IMR-90 (cell line): ENCODE results near the gene QSOX2. TPM values are rescaled to one million over a fixed set of nuclear protein-coding genes. Genes with fewer than 3 reads are reported as not detected.

Experiments used
- ATAC-seq: fragments of 200-7000 bp; cut with Tn5 transposase; 2 replicates; pipeline ENCODE4 v1.9.1; 2020; ENCODE audit warnings: low read depth, mild to moderate bottlenecking, moderate library complexity
- BruUV-seq: library from RNA; stranded (reverse); fragments of 400-500 nt; replicated peaks from 2 replicates; lab custom pipeline; 2021; lab: Mats Ljungman, UMichigan
- CTCF ChIA-PET: fragments of 300-600 bp; formaldehyde crosslinking; extraction: SDS; loops from one replicate; lab custom pipeline; 2021; ENCODE audit warnings: antibody characterized with exemption; lab: Yijun Ruan, JAX
- POLR2A ChIA-PET: fragments of 300-600 bp; sonication (Branson Sonifier 250); formaldehyde crosslinking; loops from one replicate; lab custom pipeline; 2022; ENCODE audit warnings: antibody characterized with exemption; ENCODE audit not compliant: unreplicated experiment; lab: Charles Lee
- DNase-seq: peaks from one replicate; pipeline ENCODE4 v3.0.0; 2013
- H2AFZ ChIP-seq: replicated peaks from 2 replicates; pipeline ENCODE3; 2013; ENCODE audit warnings: low read length, mild to moderate bottlenecking; ENCODE audit not compliant: poor library complexity
- H2AK5ac ChIP-seq: 2 replicates; pipeline ENCODE4 v1.6.1; 2013; ENCODE audit warnings: low read depth, low read length, inconsistent platforms
- H2AK9ac ChIP-seq: replicated peaks from 2 replicates; pipeline ENCODE3; 2013; ENCODE audit warnings: mild to moderate bottlenecking, low read depth, low read length, moderate library complexity; ENCODE audit not compliant: poor library complexity
- H2BK120ac ChIP-seq: 2 replicates; pipeline ENCODE4 v1.6.1; 2013; ENCODE audit warnings: low read depth, low read length, inconsistent platforms
- H2BK15ac ChIP-seq: 3 replicates; pipeline ENCODE4 v1.6.1; 2013; ENCODE audit warnings: low read depth, low read length, inconsistent platforms
- H2BK20ac ChIP-seq: 2 replicates; pipeline ENCODE4 v1.6.1; 2013; ENCODE audit warnings: low read depth, mild to moderate bottlenecking, inconsistent platforms, low read length, moderate library complexity
- H2BK5ac ChIP-seq: 2 replicates; pipeline ENCODE4 v1.6.1; 2013; ENCODE audit warnings: mild to moderate bottlenecking, low read depth, low read length, inconsistent platforms; ENCODE audit not compliant: poor library complexity, severe bottlenecking
- H3K14ac ChIP-seq: replicated peaks from 2 replicates; pipeline ENCODE4 v1.6.1; 2013; ENCODE audit warnings: low read depth, low read length, inconsistent platforms
- H3K18ac ChIP-seq: 2 replicates; pipeline ENCODE4 v1.6.1; 2013; ENCODE audit warnings: low read depth, low read length, control low read depth
- H3K23ac ChIP-seq: 2 replicates; pipeline ENCODE4 v1.6.1; 2013; ENCODE audit warnings: low read depth, low read length, inconsistent platforms
- H3K27ac ChIP-seq: 2 replicates; pipeline ENCODE4 v1.5.1; 2013; ENCODE audit warnings: mild to moderate bottlenecking, control low read depth, low read length; ENCODE audit not compliant: insufficient read depth
- H3K27me3 ChIP-seq: 2 replicates; pipeline ENCODE4 v1.6.1; 2013; ENCODE audit warnings: low read length; ENCODE audit not compliant: control insufficient read depth, insufficient read depth
- H3K36me3 ChIP-seq: 2 replicates; pipeline ENCODE4 v1.6.1; 2013; ENCODE audit warnings: low read length, mixed read lengths; ENCODE audit not compliant: control insufficient read depth, insufficient read depth
- H3K4ac ChIP-seq: 2 replicates; pipeline ENCODE4 v1.6.1; 2013; ENCODE audit warnings: low read depth, low read length, inconsistent platforms
- H3K4me1 ChIP-seq: 2 replicates; pipeline ENCODE4 v1.6.1; 2013; ENCODE audit warnings: low read length, mixed read lengths; ENCODE audit not compliant: control insufficient read depth, insufficient read depth
- H3K4me2 ChIP-seq: 2 replicates; pipeline ENCODE4 v1.6.1; 2013; ENCODE audit warnings: low read depth, mild to moderate bottlenecking, control low read depth, low read length, moderate library complexity
- H3K4me3 ChIP-seq: 2 replicates; pipeline ENCODE4 v1.5.1; 2013; ENCODE audit warnings: low read depth, mild to moderate bottlenecking, control low read depth, low read length, moderate library complexity; ENCODE audit not compliant: insufficient read depth
- H3K56ac ChIP-seq: 2 replicates; pipeline ENCODE4 v1.6.1; 2013; ENCODE audit warnings: low read length, inconsistent platforms; ENCODE audit not compliant: insufficient read depth; ENCODE audit errors: extremely low read depth
- H3K79me1 ChIP-seq, 2 experiments: 2 replicates each; pipeline ENCODE4 v1.6.1; 2013; ENCODE audit warnings: low read length in 2 of 2, inconsistent platforms in 1 of 2, low read depth in 1 of 2
- H3K9ac ChIP-seq: 2 replicates; pipeline ENCODE4 v1.6.1; 2013; ENCODE audit warnings: low read depth, low read length, control low read depth
- H3K9me1 ChIP-seq: 2 replicates; pipeline ENCODE4 v1.6.1; 2013; ENCODE audit warnings: low read length, inconsistent platforms; ENCODE audit not compliant: insufficient read depth
- H3K9me3 ChIP-seq: 2 replicates; pipeline ENCODE4 v1.6.1; 2013; ENCODE audit warnings: low read length; ENCODE audit not compliant: control insufficient read depth, insufficient read depth
- H4K20me1 ChIP-seq: 2 replicates; pipeline ENCODE4 v1.6.1; 2013; ENCODE audit warnings: low read length, inconsistent platforms; ENCODE audit not compliant: insufficient read depth
- H4K5ac ChIP-seq: 2 replicates; pipeline ENCODE4 v1.6.1; 2013; ENCODE audit warnings: mild to moderate bottlenecking, low read depth, low read length, control low read depth
- H4K8ac ChIP-seq, 2 experiments: 2 replicates each; pipeline ENCODE4 v1.6.1; 2013; ENCODE audit warnings: low read depth in 2 of 2, low read length in 2 of 2, control low read depth in 1 of 2, inconsistent platforms in 1 of 2
- H4K91ac ChIP-seq: 2 replicates; pipeline ENCODE4 v1.6.1; 2013; ENCODE audit warnings: low read depth, low read length, inconsistent platforms; ENCODE audit not compliant: insufficient read depth
- BHLHE40 ChIP-seq: fragments of 150-350 bp; IDR thresholded peaks from 2 replicates; pipeline ENCODE4 v1.6.1; 2016; ENCODE audit warnings: mild to moderate bottlenecking, low read depth, low read length
- CEBPB ChIP-seq: IDR thresholded peaks from 2 replicates; pipeline ENCODE4 v1.6.1; 2012; ENCODE audit warnings: low read depth, low read length, improper control_type of control experiment
- CHD1 ChIP-seq: IDR thresholded peaks from 2 replicates; pipeline ENCODE4 v1.6.1; 2012; ENCODE audit warnings: low read depth, low read length, improper control_type of control experiment
- ELK1 ChIP-seq: fragments of 150-350 bp; IDR thresholded peaks from 2 replicates; pipeline ENCODE4 v1.6.1; 2016; ENCODE audit warnings: low read depth, mild to moderate bottlenecking, low read length, moderate library complexity, borderline replicate concordance
- FOS ChIP-seq: fragments of 150-350 bp; IDR thresholded peaks from 2 replicates; pipeline ENCODE4 v1.6.1; 2016; ENCODE audit warnings: low read depth, low read length
- MAZ ChIP-seq: IDR thresholded peaks from 2 replicates; pipeline ENCODE4 v1.6.1; 2012; ENCODE audit warnings: low read depth, mild to moderate bottlenecking, low read length, improper control_type of control experiment, moderate library complexity, borderline replicate concordance
- MXI1 ChIP-seq: IDR thresholded peaks from 2 replicates; pipeline ENCODE4 v1.6.1; 2012; ENCODE audit warnings: low read depth, mild to moderate bottlenecking, low read length, moderate library complexity, borderline replicate concordance
- POLR2A ChIP-seq: IDR thresholded peaks from 2 replicates; pipeline ENCODE4 v1.6.1; 2012; ENCODE audit warnings: mild to moderate bottlenecking, low read depth, low read length
- RAD21 ChIP-seq: IDR thresholded peaks from 2 replicates; pipeline ENCODE4 v1.6.1; 2012; ENCODE audit warnings: low read length, improper control_type of control experiment
- RCOR1 ChIP-seq: IDR thresholded peaks from 2 replicates; pipeline ENCODE4 v1.6.1; 2012; ENCODE audit warnings: mild to moderate bottlenecking, low read length, improper control_type of control experiment; ENCODE audit not compliant: insufficient replicate concordance
- RFX5 ChIP-seq: IDR thresholded peaks from 2 replicates; pipeline ENCODE4 v1.8.0; 2012; ENCODE audit warnings: low read depth, mild to moderate bottlenecking, low read length, moderate library complexity
- SMC3 ChIP-seq: fragments of 150-350 bp; IDR thresholded peaks from 2 replicates; pipeline ENCODE4 v1.6.1; 2016; ENCODE audit warnings: low read depth, mild to moderate bottlenecking, antibody characterized with exemption, low read length, moderate library complexity
- USF2 ChIP-seq: fragments of 150-350 bp; IDR thresholded peaks from 2 replicates; pipeline ENCODE4 v1.6.1; 2017; ENCODE audit warnings: mild to moderate bottlenecking, antibody characterized with exemption, low read length, low read depth
- WGBS, 2 experiments: methylation state at CpG; one replicate each; pipeline versions ENCODE4 v1.1.5 to v1.1.7; 2013; ENCODE audit warnings: missing lambda C conversion rate in 2 of 2; ENCODE audit not compliant: insufficient read length in 1 of 2; ENCODE audit errors: extremely low coverage in 2 of 2; 5-methylcytosine and 5-hydroxymethylcytosine counted together
- dilution Hi-C: fragments of 300-500 bp; cut with HindIII; formaldehyde crosslinking; loops from one replicate; pipeline ENCODE4 v1.14.3; 2018; ENCODE audit warnings: low sequenced_read_pairs; ENCODE audit not compliant: unreplicated experiment
- in situ Hi-C: fragments of 300-500 bp; cut with MboI; formaldehyde crosslinking; loops from 3 replicates; pipeline ENCODE4 v1.14.3; 2019; ENCODE audit warnings: low sequenced_read_pairs, inconsistent platforms, mixed read lengths
- intact Hi-C: fragments of 100-400 bp; cut with micrococcal nuclease; formaldehyde crosslinking; loops from 2 replicates; pipeline ENCODE4 v1.10.0; 2022
- polyA plus RNA-seq, 3 experiments: library from polyadenylated mRNA; depleted of rRNA; stranded (reverse); fragments of >200 nt; gene quantifications; 2 replicates each; pipeline ENCODE4 v1.2.3, GENCODE V29; 2012; ENCODE audit warnings: low replicate concordance in 1 of 3
- total RNA-seq: library from RNA; depleted of rRNA; stranded (reverse); fragments of >200 nt; gene quantifications from 2 replicates; pipeline ENCODE4 v1.2.3, GENCODE V29; 2012

The QSOX2 gene
- total and polyA plus RNA-seq, 2 of the 4 experiments (the other 2 are of a cell fraction): 5.9 to 12.9 TPM

DNA sequence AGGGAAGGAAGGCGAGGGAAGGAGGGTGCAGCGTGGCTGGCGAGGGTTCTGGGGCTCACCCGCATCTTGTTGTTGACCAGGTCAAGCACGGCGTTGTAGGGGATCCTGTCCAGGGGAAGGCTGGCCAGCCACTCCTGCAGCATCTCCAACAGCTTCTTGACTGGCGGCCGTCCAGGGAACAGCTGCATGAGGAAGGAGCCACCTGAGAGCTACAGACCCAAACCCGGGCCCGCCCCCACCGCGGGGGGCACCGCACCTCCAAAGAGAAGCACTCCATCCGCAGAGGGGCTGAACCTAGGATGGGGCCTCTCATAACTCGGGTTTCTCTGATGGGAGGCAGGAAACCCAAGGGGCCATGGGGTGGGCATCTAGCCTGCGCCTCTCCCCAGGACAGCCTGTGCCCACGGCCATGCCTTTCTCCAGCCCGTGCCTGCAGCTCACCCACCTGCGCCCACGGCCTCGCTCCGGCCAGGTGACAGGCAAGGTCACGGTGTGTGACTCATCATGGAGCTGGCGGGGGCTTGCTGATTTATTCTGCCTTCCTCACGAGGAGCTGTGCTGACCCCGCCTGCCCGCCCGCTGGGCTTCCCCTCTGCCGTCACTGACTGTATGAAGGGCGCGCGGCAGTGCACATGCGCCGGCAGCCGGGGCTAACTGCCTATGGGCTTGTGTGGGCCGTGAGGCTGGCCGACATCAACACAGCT lies 28.9 kb downstream of the QSOX2 start:
- ChIA-PET CTCF (no interaction called here), POLR2A (no interaction called here)
- Histone ChIP-seq H3K4me3 (no peak overlapping the region), H3K14ac (no peak overlapping the region), H2AK9ac (no peak overlapping the region), H2AK5ac (no peak overlapping the region), H3K27me3 (no peaks in the 10 kb centered on the region), H2AFZ (no peak overlapping the region), H3K79me1 (peaks cover 0 to 5% of the 10 kb centered on the region in 2 experiments; a peak in 1 of 4 replicates), H3K27ac (no peak overlapping the region), H3K18ac (no peak overlapping the region), H2BK15ac (no peak overlapping the region), H3K9me3 (0 out of 2 replicates have a peak, but pooled peaks cover 3% of the 10 kb centered on the region), H2BK20ac (no peak overlapping the region), H3K9ac (no peak overlapping the region), H2BK120ac (no peak overlapping the region), H2BK5ac (no peak overlapping the region), H3K36me3 (peaks cover 17% of the 10 kb centered on the region), H3K56ac (no peak overlapping the region), H3K4me2 (no peak overlapping the region), H3K4me1 (no peaks in the 10 kb centered on the region), H3K4ac (no peak overlapping the region), H3K9me1 (peaks cover 8% of the 10 kb centered on the region; the same call in 1 of the 2 replicates), H4K8ac (no peak overlapping the region), H4K91ac (no peak overlapping the region), H4K20me1 (peaks cover 18% of the 10 kb centered on the region), H3K23ac (no peak overlapping the region), H4K5ac (no peak overlapping the region)
- no peak for TF ChIP-seq RFX5
- no peak for TF ChIP-seq MAZ
- no peak for TF ChIP-seq MXI1
- TF ChIP-seq RCOR1: no peak
- TF ChIP-seq SMC3: no peak
- no peak for TF ChIP-seq CEBPB
- no peak for TF ChIP-seq USF2
- no peak for TF ChIP-seq POLR2A
- TF ChIP-seq RAD21: no peak
- TF ChIP-seq CHD1: no peak
- TF ChIP-seq FOS: no peak
- no peak for TF ChIP-seq ELK1
- no peak for TF ChIP-seq BHLHE40
- 87% methylated on average over 22 of the region's 37 CpGs; no CpG with 5 or more reads in 1 of the 2 experiments for WGBS, 2 experiments
- dilution Hi-C loops (no loop called here), intact Hi-C loops (no loop called here), in situ Hi-C loops (no loop called here)
- DNase-seq: no peak
- BruUV-seq: no TSS peak
- no peak for ATAC-seq
